Activated naive CD8-positive, alpha-beta T cell treated with anti-CD3 and anti-CD28 coated beads, Interleukin-2, amount 50 U/mL, for 24 hours (primary cell): Measurements from ENCODE around the gene ZEB1.

ENCODE experiments used
- ATAC-seq: fragments of 150-1000 bp; cut with Tn5 transposase; one replicate; pipeline ENCODE4 v1.10.0; 2021
- DNase-seq: peaks from one replicate; pipeline ENCODE4 v3.0.0; 2021
- H3K27ac Mint-ChIP-seq: one replicate; pipeline ENCODE4 v1.8.0; 2021; ENCODE audit warnings: mild to moderate bottlenecking, mixed read lengths
- H3K27me3 Mint-ChIP-seq: one replicate; pipeline ENCODE4 v1.8.0; 2021; ENCODE audit warnings: mixed read lengths
- H3K36me3 Mint-ChIP-seq: one replicate; pipeline ENCODE4 v1.8.0; 2021; ENCODE audit warnings: low read depth, mixed read lengths
- H3K4me1 Mint-ChIP-seq: one replicate; pipeline ENCODE4 v1.8.0; 2021; ENCODE audit warnings: mixed read lengths
- H3K4me3 Mint-ChIP-seq: one replicate; pipeline ENCODE4 v1.8.0; 2021; ENCODE audit warnings: mild to moderate bottlenecking, moderate library complexity, mixed read lengths
- H3K9me3 Mint-ChIP-seq: one replicate; pipeline ENCODE4 v1.8.0; 2021; ENCODE audit warnings: mixed read lengths

Gene ZEB1

GRCh38 chr10:31318854-31319601 is at the start of gene ZEB1:
TSS of gene ZEB1 (plus strand) at chr10:31319216. CDS start at chr10:31319235, 19 bp downstream.
- DNase-seq, result peak; percentile 89
- H3K4me3 Mint-ChIP-seq, result peak within 1 kb of the TSS; percentile 94
- H3K27ac Mint-ChIP-seq, result peak within 1 kb of the TSS; percentile 98
- H3K4me1 Mint-ChIP-seq, result peaks cover 39% of the 10 kb centered on the region
- peaks cover 2% of the 10 kb centered on the region for H3K27me3 Mint-ChIP-seq
- H3K36me3 Mint-ChIP-seq, result peaks cover 2% of the 10 kb centered on the region
- H3K9me3 Mint-ChIP-seq, result no peaks in the 10 kb centered on the region
- peak; percentile 47 for ATAC-seq

DNA sequence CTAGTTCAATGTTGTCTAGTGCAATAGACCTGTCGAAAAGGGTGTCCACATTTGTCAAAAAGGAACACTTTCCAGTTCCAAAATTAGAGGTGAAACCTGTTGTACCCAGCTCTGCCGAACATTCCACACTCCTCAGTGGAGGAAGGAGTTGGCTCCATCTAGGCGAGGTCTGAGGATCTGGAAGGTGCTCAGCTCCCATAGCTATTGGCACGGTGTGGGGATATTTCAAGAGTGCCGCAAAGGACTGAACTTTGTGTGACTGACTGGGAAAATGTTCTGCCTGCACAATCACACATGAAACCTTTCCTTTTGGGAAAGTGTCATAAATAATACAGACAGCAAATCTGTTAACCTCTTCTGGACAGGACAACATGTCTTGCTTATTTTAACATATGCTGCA is 48.1 kb upstream of the ZEB1 start:
- DNase-seq, result no peak
- ATAC-seq, result no peak
- Mint-ChIP-seq H3K36me3 (peaks cover 4% of the 10 kb centered on the region), H3K27me3 (no peaks in the 10 kb centered on the region), H3K9me3 (peaks cover 21% of the 10 kb centered on the region), H3K27ac (no peak overlapping the region), H3K4me1 (peaks cover 6% of the 10 kb centered on the region), H3K4me3 (no peak overlapping the region)

- peaks cover 21% of the 10 kb centered on the region for H3K9me3 Mint-ChIP-seq
- DNase-seq (no peak), ATAC-seq (no peak)
- no peaks in the 10 kb centered on the region for H3K27me3 Mint-ChIP-seq
- H3K36me3 Mint-ChIP-seq, result peaks cover 4% of the 10 kb centered on the region
- peaks cover 6% of the 10 kb centered on the region for H3K4me1 Mint-ChIP-seq
- no peak overlapping the region for H3K4me3 Mint-ChIP-seq
- H3K27ac Mint-ChIP-seq, result no peak overlapping the region
Observed at GRCh38 chr10:31272841-31273240, 46.2 kb upstream of the ZEB1 start.

GRCh38 chr10:31273789-31274188 is 45.2 kb upstream of the ZEB1 start:
- Mint-ChIP-seq H3K27ac (no peak overlapping the region), H3K36me3 (peaks cover 4% of the 10 kb centered on the region), H3K27me3 (no peaks in the 10 kb centered on the region), H3K9me3 (peaks cover 21% of the 10 kb centered on the region), H3K4me1 (peaks cover 6% of the 10 kb centered on the region), H3K4me3 (no peak overlapping the region)
- DNase-seq (no peak), ATAC-seq (no peak)

- no peak overlapping the region for H3K4me3 Mint-ChIP-seq
- H3K27ac Mint-ChIP-seq, result no peak overlapping the region
- DNase-seq, result no peak
- peaks cover 4% of the 10 kb centered on the region for H3K36me3 Mint-ChIP-seq
- H3K4me1 Mint-ChIP-seq, result peaks cover 6% of the 10 kb centered on the region
- no peak for ATAC-seq
- peaks cover under 1% of the 10 kb centered on the region for H3K27me3 Mint-ChIP-seq
- peaks cover 21% of the 10 kb centered on the region for H3K9me3 Mint-ChIP-seq
Observed at GRCh38 chr10:31274310-31274709, 44.7 kb upstream of the ZEB1 start.

- no peak for DNase-seq
- H3K27me3 Mint-ChIP-seq, result peaks cover 10% of the 10 kb centered on the region
- H3K9me3 Mint-ChIP-seq, result peaks cover 12% of the 10 kb centered on the region
- peaks cover under 1% of the 10 kb centered on the region for H3K36me3 Mint-ChIP-seq
- H3K4me3 Mint-ChIP-seq, result no peak overlapping the region
- H3K4me1 Mint-ChIP-seq, result peaks cover 6% of the 10 kb centered on the region
- ATAC-seq, result no peak
- H3K27ac Mint-ChIP-seq, result no peak overlapping the region
Observed at GRCh38 chr10:31278279-31278941, 40.6 kb upstream of the ZEB1 start.

DNA sequence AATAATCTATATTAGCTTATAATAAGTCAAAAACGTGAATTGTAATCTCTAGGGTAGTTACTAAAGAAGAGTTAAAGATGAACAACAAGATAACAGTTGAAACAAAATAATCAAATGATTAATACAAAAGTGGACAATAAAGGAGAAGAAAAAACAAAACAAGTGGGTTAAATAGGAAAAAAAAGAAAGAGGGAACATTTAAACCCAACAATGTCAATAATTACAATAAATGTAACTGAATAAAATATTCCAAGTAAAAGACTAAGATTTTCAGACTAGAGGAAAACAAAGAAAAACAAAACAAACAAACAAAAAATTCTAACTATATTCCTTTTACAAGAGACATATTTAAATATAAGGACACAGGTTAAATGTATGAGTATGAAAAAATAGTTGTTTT is 38.0 kb upstream of the ZEB1 start:
- ATAC-seq, result no peak
- H3K9me3 Mint-ChIP-seq, result peaks cover 11% of the 10 kb centered on the region
- H3K4me1 Mint-ChIP-seq, result no peaks in the 10 kb centered on the region
- no peak overlapping the region for H3K27ac Mint-ChIP-seq
- H3K36me3 Mint-ChIP-seq, result no peaks in the 10 kb centered on the region
- no peak for DNase-seq
- H3K4me3 Mint-ChIP-seq, result no peak overlapping the region
- H3K27me3 Mint-ChIP-seq, result peaks cover 10% of the 10 kb centered on the region

DNA sequence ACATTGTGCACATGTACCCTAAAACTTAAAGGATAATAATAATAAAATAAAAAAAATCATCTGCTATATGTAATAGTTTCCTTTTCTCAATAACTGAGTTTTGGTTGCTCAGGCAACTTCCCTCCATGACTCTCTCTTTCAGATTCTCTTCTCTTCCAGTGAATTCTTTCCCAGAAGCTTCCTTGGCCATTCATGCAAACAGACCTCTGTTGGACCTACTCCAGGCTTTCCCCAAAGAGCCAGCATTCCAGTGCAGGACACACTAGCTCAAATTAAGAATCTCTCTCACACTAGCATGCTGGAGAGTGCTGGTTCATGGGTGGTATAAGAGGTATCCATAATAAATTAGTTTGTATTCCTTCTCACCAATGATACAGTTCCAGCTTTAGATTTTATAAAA is 31.0 kb upstream of the ZEB1 start:
- Mint-ChIP-seq H3K27me3 (no peaks in the 10 kb centered on the region), H3K9me3 (no peaks in the 10 kb centered on the region), H3K4me1 (no peaks in the 10 kb centered on the region), H3K4me3 (no peak overlapping the region), H3K27ac (no peak overlapping the region), H3K36me3 (no peaks in the 10 kb centered on the region)
- ATAC-seq, result no peak
- no peak for DNase-seq

DNA sequence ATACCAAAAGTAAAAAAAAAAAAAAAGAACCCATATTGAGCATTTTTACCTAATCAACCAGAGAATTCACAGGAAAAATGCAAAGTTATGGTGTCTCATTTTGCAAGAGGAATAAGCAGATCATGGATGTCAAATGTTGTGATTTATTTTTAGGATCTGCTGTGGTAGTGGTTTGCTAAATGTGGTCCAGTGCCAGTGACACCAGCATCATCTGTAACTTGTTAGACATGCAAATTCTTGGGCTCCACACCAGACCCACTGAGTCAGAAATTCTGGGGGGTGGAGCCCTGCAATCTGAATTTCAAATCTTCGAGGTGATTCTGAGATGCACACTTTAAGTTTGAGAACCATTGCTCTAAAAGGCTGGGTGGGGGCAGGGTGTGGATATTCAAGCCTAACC is 30.1 kb upstream of the ZEB1 start:
- Mint-ChIP-seq H3K36me3 (no peaks in the 10 kb centered on the region), H3K27me3 (no peaks in the 10 kb centered on the region), H3K4me1 (no peaks in the 10 kb centered on the region), H3K9me3 (no peaks in the 10 kb centered on the region), H3K27ac (no peak overlapping the region), H3K4me3 (no peak overlapping the region)
- DNase-seq (no peak), ATAC-seq (no peak)

GRCh38 chr10:31290386-31290785 is 28.6 kb upstream of the ZEB1 start:
- Mint-ChIP-seq H3K36me3 (no peaks in the 10 kb centered on the region), H3K27ac (no peak overlapping the region), H3K27me3 (no peaks in the 10 kb centered on the region), H3K9me3 (no peaks in the 10 kb centered on the region), H3K4me1 (no peaks in the 10 kb centered on the region), H3K4me3 (no peak overlapping the region)
- ATAC-seq (no peak), DNase-seq (no peak)

DNA sequence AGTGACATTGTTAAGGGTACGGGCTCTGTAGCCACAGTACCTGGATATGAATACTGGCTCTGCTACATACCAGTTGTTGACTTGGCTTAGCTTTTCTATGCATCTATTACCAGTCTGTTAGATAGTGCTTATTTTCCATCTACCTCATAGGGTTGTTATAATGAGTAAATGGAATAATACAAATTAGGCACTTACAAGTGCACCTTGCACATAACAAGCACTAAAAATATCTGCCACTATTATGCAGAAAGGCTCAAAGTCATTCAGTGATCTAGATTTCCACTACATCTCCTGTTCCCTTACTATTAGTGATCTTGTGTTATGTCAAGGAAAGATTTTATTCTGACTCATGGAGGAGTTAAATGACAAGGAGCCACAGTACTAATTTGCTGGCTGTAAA is 27.9 kb upstream of the ZEB1 start:
- Mint-ChIP-seq H3K36me3 (no peaks in the 10 kb centered on the region), H3K4me3 (no peak overlapping the region), H3K27me3 (no peaks in the 10 kb centered on the region), H3K9me3 (no peaks in the 10 kb centered on the region), H3K27ac (no peak overlapping the region), H3K4me1 (no peaks in the 10 kb centered on the region)
- DNase-seq (no peak), ATAC-seq (peak; percentile 52)

- H3K4me3 Mint-ChIP-seq, result no peak overlapping the region
- no peaks in the 10 kb centered on the region for H3K27me3 Mint-ChIP-seq
- peaks cover 4% of the 10 kb centered on the region for H3K4me1 Mint-ChIP-seq
- H3K27ac Mint-ChIP-seq, result no peak overlapping the region
- H3K36me3 Mint-ChIP-seq, result no peaks in the 10 kb centered on the region
- no peaks in the 10 kb centered on the region for H3K9me3 Mint-ChIP-seq
- DNase-seq (no peak), ATAC-seq (no peak)
Observed at GRCh38 chr10:31294558-31294957, 24.5 kb upstream of the ZEB1 start.

DNA sequence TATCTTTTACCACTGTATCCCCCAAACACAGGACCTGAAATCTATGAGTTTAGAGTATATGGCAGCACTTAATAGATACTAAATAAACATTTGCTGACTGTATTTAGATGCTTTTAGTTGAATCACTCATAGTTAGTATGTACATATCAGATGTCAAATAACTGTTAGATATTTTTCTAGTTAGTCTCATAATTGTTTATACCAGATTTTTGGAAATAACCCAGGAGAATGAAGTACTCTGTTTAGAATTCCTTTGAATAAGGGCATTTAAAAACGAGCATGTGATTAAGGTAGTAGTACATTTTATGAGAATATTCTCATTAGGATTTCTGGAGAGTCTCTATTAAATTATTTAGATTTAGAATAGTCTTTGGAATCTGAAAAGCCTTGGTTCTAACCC is 22.3 kb upstream of the ZEB1 start:
- no peak for ATAC-seq
- Mint-ChIP-seq H3K36me3 (no peaks in the 10 kb centered on the region), H3K27me3 (no peaks in the 10 kb centered on the region), H3K9me3 (no peaks in the 10 kb centered on the region), H3K27ac (no peak overlapping the region), H3K4me1 (peaks cover 4% of the 10 kb centered on the region), H3K4me3 (no peak overlapping the region)
- no peak for DNase-seq

GRCh38 chr10:31299119-31299518 is 19.9 kb upstream of the ZEB1 start:
- no peaks in the 10 kb centered on the region for H3K27me3 Mint-ChIP-seq
- H3K27ac Mint-ChIP-seq, result no peak overlapping the region
- peaks cover 4% of the 10 kb centered on the region for H3K4me1 Mint-ChIP-seq
- DNase-seq, result no peak
- H3K9me3 Mint-ChIP-seq, result no peaks in the 10 kb centered on the region
- no peaks in the 10 kb centered on the region for H3K36me3 Mint-ChIP-seq
- ATAC-seq, result no peak
- no peak overlapping the region for H3K4me3 Mint-ChIP-seq

GRCh38 chr10:31303212-31303611 is 15.8 kb upstream of the ZEB1 start:
- Mint-ChIP-seq H3K9me3 (no peaks in the 10 kb centered on the region), H3K27ac (no peak overlapping the region), H3K27me3 (no peaks in the 10 kb centered on the region), H3K36me3 (no peaks in the 10 kb centered on the region), H3K4me1 (peaks cover 4% of the 10 kb centered on the region), H3K4me3 (no peak overlapping the region)
- ATAC-seq (no peak), DNase-seq (no peak)
